Psoas muscle (tissue), 8 donors: Measurements from ENCODE around the gene KLHL30. TPM values are rescaled to one million over a fixed set of nuclear protein-coding genes. Genes with fewer than 3 reads are reported as not detected.

Experiments
- ATAC-seq, 4 donors: fragments of 200-7000 bp; cut with Tn5 transposase; one replicate each; pipeline ENCODE4 v1.9.1; 2020; ENCODE audit warnings: moderate library complexity in 3 of 4, mild to moderate bottlenecking in 2 of 4
- DNase-seq, 2 donors: peaks; one replicate each; pipeline ENCODE4 v3.0.0-alpha.2; 2020
- H3K27ac ChIP-seq: fragments of 200-600 bp; one replicate; pipeline ENCODE4 v1.8.0; 2022
- H3K27me3 ChIP-seq, 3 donors: fragments of 200-600 bp in 1 of 3; one replicate each; pipeline versions ENCODE4 v1.6.1 to v1.8.0; 2013 to 2022; ENCODE audit warnings: low read length in 2 of 3, mild to moderate bottlenecking in 2 of 3, moderate library complexity in 1 of 3; ENCODE audit not compliant: insufficient read depth in 3 of 3
- H3K36me3 ChIP-seq, 2 donors: fragments of 200-600 bp in 1 of 2; one replicate each; pipeline versions ENCODE4 v1.6.1 to v1.8.0; 2013 to 2022; ENCODE audit warnings: low read depth in 1 of 2, mild to moderate bottlenecking in 1 of 2, moderate library complexity in 1 of 2; ENCODE audit not compliant: insufficient read depth in 1 of 2
- H3K4me1 ChIP-seq: fragments of 200-600 bp; one replicate; pipeline ENCODE4 v1.8.0; 2022
- H3K4me3 ChIP-seq: fragments of 200-600 bp; one replicate; pipeline ENCODE4 v1.8.0; 2022; ENCODE audit warnings: mild to moderate bottlenecking
- H3K9me3 ChIP-seq: fragments of 200-600 bp; one replicate; pipeline ENCODE4 v1.8.0; 2022
- WGBS, 3 donors: extraction: QIAGEN DNeasy Blood & Tissue Kit; methylation state at CpG; one replicate each; pipeline versions ENCODE4 v1.1.6 to v1.1.7; 2013; 5-methylcytosine and 5-hydroxymethylcytosine counted together
- intact Hi-C, 2 donors: fragments of 100-400 bp; cut with DNase I; formaldehyde crosslinking; loops; one replicate each; pipeline versions ENCODE4 v1.11.0 to v1.14.2; 2022
- polyA plus RNA-seq, 3 donors: library from polyadenylated mRNA; stranded (reverse); fragments of 200-250 nt; gene quantifications; one replicate each; pipeline ENCODE4 v1.2.3, GENCODE V29; 2013
- total RNA-seq, 4 donors: library from RNA; stranded (reverse); fragmentation: NEBNext Ultra II Directional in 2 of 4; extraction: Animal tissue kit (Norgen Biotek cat#: 25700) in 2 of 4; gene quantifications; one replicate each; pipeline versions ENCODE4 v1.2.1 to v1.2.4, GENCODE V29; 2021 to 2023
- TF ChIP-seq, protein P1 (sequence below): fragments of 200-600 bp; IDR thresholded peaks from one replicate; pipeline ENCODE4 v1.8.0; 2022; ENCODE audit warnings: antibody characterized with exemption
- donor health status: healthy with polysubstance abuse.
- donor health status: DM: no; HTN: no; CAD: no; lungs with moderate emphysema.
- donor health status: Bipolar disorder and iron deficiency.
- donor health status: healthy.
- donor health status: DM: yes; HTN: yes; CAD: no.
- donor health status: DM: no; HTN: no; CAD: no.
- donor health status: DM: no; HTN: no; CAD: no.
- donor health status: DM: yes; HTN: yes; CAD: no.

KLHL30 gene
- total and polyA plus RNA-seq, 7 donors: 67.7 to 175 (median 121) TPM

DNA sequence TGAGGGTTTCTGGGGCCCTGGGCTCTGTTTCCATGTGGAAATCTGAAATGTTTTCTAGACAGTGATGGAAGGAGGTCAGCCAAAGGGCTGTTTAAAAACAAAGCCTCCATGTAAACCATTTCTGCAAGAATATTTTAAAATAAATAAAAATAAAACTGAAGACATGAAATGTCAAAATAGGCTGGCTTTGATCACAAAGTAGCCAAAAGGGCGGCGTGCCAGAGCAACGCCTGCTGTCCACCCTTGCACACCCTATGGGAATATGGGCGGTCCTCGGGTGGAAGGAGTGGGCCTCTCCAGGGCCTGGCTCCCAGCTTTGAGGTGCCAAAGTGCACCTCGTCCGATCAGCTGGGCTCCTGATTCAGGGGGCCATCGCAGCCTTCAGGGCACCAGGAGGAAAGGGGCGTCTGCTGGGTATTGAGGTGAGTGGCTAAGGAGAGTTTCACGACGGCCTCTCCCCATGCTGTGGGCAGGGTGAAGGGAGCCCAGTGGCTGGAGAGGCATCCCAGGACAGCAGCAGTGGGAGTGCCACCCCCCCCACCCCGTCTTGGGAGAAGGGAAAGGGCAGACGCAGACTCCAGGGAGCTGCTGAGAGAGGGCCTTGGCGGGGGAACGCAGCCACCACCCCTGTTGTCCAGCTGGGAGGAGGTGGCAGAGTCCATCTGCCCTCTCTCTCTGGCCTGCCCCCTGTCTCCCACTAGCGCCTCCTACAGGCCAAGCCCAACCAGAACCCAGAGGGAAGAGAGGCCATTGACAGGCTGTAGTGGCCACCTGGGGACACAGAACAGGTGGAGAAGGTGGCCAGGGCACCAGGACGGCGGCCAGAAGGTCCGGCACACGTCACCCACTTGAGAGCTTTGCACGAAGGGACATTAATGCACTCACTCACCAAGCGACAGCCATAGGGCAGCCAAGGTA lies 14.6 kb downstream of the KLHL30 start:
- Histone ChIP-seq H3K4me1 (peaks cover 64% of the 10 kb centered on the region), H3K4me3 (no peak overlapping the region), H3K27me3 (peaks cover 0 to 1% (median 0%) of the 10 kb centered on the region in 3 donors), H3K9me3 (no peaks in the 10 kb centered on the region), H3K27ac (peak overlapping the region; percentile 69), H3K36me3 (peaks cover 3 to 25% of the 10 kb centered on the region in 2 donors)
- TF ChIP-seq, protein P1, sequence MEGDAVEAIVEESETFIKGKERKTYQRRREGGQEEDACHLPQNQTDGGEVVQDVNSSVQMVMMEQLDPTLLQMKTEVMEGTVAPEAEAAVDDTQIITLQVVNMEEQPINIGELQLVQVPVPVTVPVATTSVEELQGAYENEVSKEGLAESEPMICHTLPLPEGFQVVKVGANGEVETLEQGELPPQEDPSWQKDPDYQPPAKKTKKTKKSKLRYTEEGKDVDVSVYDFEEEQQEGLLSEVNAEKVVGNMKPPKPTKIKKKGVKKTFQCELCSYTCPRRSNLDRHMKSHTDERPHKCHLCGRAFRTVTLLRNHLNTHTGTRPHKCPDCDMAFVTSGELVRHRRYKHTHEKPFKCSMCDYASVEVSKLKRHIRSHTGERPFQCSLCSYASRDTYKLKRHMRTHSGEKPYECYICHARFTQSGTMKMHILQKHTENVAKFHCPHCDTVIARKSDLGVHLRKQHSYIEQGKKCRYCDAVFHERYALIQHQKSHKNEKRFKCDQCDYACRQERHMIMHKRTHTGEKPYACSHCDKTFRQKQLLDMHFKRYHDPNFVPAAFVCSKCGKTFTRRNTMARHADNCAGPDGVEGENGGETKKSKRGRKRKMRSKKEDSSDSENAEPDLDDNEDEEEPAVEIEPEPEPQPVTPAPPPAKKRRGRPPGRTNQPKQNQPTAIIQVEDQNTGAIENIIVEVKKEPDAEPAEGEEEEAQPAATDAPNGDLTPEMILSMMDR: peak; percentile 23
- ATAC-seq (peak in 1 of 4 donors; percentile 2), DNase-seq (peak in 1 of 2 donors; percentile 58)
- intact Hi-C loops: no loop called here
- WGBS, 3 donors: 65 to 78% (median 66%) methylated on average over 20 to 22 of the region's 22 CpGs

DNA sequence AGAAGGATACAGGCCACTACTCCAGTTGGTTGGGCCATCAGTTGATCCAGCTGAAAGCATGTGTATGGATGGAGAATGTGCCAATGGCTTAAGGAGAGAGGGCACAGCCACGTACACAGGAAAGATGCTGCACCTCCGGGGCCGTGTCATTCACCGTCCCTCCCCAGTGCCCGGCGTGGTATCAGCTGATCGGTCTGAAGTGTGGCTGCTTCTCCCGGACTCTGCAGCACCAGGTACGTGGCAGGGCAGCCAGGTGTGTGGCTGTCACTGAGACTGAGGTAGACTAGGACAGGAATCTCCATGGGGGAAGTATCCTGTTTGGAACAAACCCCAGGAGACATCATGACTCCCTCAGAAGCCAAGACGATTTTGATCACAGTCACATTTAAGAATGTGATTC lies 16.1 kb downstream of the KLHL30 start:
- Histone ChIP-seq H3K9me3 (no peaks in the 10 kb centered on the region), H3K27me3 (peaks cover 0 to 10% (median 5%) of the 10 kb centered on the region in 3 donors), H3K27ac (peak overlapping the region; percentile 69), H3K4me1 (peaks cover 59% of the 10 kb centered on the region), H3K4me3 (no peak overlapping the region), H3K36me3 (peaks cover 3 to 16% of the 10 kb centered on the region in 2 donors)
- 78 to 87% (median 80%) methylated on average over 10 of the region's 10 CpGs for WGBS, 3 donors
- ATAC-seq: no peak
- TF ChIP-seq, protein P1: no peak
- DNase-seq: peak; percentile 14 to 52
- intact Hi-C loops: no loop called here

DNA sequence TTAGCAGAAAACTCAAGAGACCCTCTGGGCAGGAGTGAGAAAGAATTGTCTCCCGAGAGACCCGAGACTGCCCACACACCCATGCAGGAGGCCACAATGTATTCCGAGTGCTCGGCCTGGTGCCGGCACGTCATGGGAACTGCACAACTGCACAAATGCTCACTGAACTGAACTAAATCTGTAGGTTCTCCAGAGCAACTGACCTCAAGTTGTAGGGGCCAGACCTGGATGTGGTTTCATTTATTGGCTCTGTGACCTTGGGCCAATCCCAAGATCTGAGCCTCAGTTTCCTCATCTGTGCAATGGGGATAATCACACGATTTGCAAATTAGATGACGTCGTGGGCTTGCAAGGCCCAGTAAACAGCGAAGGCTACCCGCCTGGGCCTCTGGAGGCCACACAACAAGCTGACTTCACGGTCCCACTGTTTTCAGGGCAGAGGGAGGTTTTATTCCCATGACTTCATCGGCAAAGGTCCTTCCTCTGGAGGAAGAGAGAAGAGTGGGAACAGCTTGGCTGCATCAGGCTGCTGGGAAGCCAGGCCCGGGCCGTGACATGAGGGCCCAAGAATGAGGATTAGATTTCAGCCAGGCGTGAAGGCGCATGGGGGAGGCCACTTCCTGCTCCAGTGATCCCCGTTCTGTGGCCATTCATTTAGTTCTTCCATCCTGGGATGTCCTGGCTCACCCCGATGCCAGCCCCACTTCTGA lies 16.7 kb downstream of the KLHL30 start:
- WGBS, 3 donors: 30 to 53% (median 34%) methylated on average over 16 to 19 of the region's 19 CpGs
- peaks cover 3 to 16% of the 10 kb centered on the region in 2 donors for H3K36me3 ChIP-seq

More for the DNA sequence above, 16.7 kb downstream of the KLHL30 start:
- Histone ChIP-seq H3K4me1 (peaks cover 55% of the 10 kb centered on the region), H3K27me3 (peaks cover 0 to 16% (median 5%) of the 10 kb centered on the region in 3 donors), H3K4me3 (no peak overlapping the region), H3K9me3 (no peaks in the 10 kb centered on the region), H3K27ac (peak overlapping the region; percentile 69)
- intact Hi-C loops: no loop called here
- DNase-seq (peak; percentile 65 to 84), ATAC-seq (peak; percentile 49 to 65 (median 58))
- TF ChIP-seq, protein P1: no peak
